ENCODE data around the gene GRIK2.

- TF ChIP-seq CTCF (IDR thresholded peaks at IDR 0.05) (no peak), POLR2A (IDR thresholded peaks at IDR 0.05) (no peak)
These were observed 295.6 kb downstream of the GRIK2 start for GRCh38 chr6:101689156-101689555.

Measured in Peyer's patch (tissue), 4 donors.